Mammary epithelial cell (primary cell): ENCODE results near the gene MAP7D1.

ENCODE experiments used
- EZH2 ChIP-seq: IDR thresholded peaks from 2 replicates; pipeline ENCODE4 v1.6.1; 2012; ENCODE audit warnings: low read length, inconsistent platforms, borderline replicate concordance
- TF ChIP-seq, protein P1 (sequence below), 2 donors: IDR thresholded peaks in 1 of 2; conservative IDR thresholded peaks in 1 of 2; 2 replicates each; pipeline ENCODE4 v1.5.1; 2011 to 2012; ENCODE audit warnings: inconsistent platforms in 2 of 2, low read length in 2 of 2, mild to moderate bottlenecking in 2 of 2, control low read depth in 1 of 2, low read depth in 1 of 2; ENCODE audit not compliant: insufficient read depth in 1 of 2; ENCODE audit errors: extremely low read depth in 1 of 2

GRCh38 chr1:36183309-36183856 lies 27.4 kb downstream of the MAP7D1 start:
- TF ChIP-seq, protein P1, sequence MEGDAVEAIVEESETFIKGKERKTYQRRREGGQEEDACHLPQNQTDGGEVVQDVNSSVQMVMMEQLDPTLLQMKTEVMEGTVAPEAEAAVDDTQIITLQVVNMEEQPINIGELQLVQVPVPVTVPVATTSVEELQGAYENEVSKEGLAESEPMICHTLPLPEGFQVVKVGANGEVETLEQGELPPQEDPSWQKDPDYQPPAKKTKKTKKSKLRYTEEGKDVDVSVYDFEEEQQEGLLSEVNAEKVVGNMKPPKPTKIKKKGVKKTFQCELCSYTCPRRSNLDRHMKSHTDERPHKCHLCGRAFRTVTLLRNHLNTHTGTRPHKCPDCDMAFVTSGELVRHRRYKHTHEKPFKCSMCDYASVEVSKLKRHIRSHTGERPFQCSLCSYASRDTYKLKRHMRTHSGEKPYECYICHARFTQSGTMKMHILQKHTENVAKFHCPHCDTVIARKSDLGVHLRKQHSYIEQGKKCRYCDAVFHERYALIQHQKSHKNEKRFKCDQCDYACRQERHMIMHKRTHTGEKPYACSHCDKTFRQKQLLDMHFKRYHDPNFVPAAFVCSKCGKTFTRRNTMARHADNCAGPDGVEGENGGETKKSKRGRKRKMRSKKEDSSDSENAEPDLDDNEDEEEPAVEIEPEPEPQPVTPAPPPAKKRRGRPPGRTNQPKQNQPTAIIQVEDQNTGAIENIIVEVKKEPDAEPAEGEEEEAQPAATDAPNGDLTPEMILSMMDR (conservative IDR thresholded peaks at IDR 0.05 in 1 of 2, IDR thresholded peaks at IDR 0.05 in 1 of 2; ENCODE audit: extremely low read depth in 1 of 2, insufficient read depth in 1 of 2, low read depth in 1 of 2, low read length in 2 of 2), result no peak
- no peak for TF ChIP-seq EZH2
